GM18858 (cell line): ENCODE measurements around the gene TC2N.
"Not testable (repeated sequence)": the region's sequence is repeated elsewhere in the genome, so short reads cannot be mapped to it uniquely, and the experiment has no call there.

ENCODE experiments used
- ATAC-seq: cut with Tn5 transposase; IDR thresholded peaks from one replicate; pipeline ENCODE4 v1.9.1; 2021; ENCODE audit not compliant: unreplicated experiment

The TC2N gene

GRCh38 chr14:91835197-91835919 is 32.0 kb downstream of the TC2N start:
- no peak for ATAC-seq

GRCh38 chr14:91834571-91834970 is 32.8 kb downstream of the TC2N start:
- ATAC-seq, result no peak

GRCh38 chr14:91831337-91831736 is 36.0 kb downstream of the TC2N start:
- no peak for ATAC-seq

- ATAC-seq, result peak; percentile 67
Observed at GRCh38 chr14:91830777-91831176, 36.6 kb downstream of the TC2N start.

GRCh38 chr14:91829511-91829910 is 37.8 kb downstream of the TC2N start:
- ATAC-seq, result no peak

GRCh38 chr14:91827746-91828145 is 39.6 kb downstream of the TC2N start:
- no peak for ATAC-seq

- peak; percentile 74 for ATAC-seq
Observed at GRCh38 chr14:91817566-91818325, 49.6 kb downstream of the TC2N start.

GRCh38 chr14:91814317-91814716 is 53.0 kb downstream of the TC2N start:
- ATAC-seq, result no peak

GRCh38 chr14:91810699-91811098 is 56.6 kb downstream of the TC2N start:
- ATAC-seq, result no peak

- ATAC-seq, result no peak
Observed at GRCh38 chr14:91806716-91807115, 60.6 kb downstream of the TC2N start.

GRCh38 chr14:91806094-91806493 is 61.2 kb downstream of the TC2N start:
- not testable (repeated sequence) for ATAC-seq

GRCh38 chr14:91805659-91806058 is 61.7 kb downstream of the TC2N start:
- ATAC-seq, result no peak

- ATAC-seq, result no peak
Observed at GRCh38 chr14:91801358-91801757, 66.0 kb downstream of the TC2N start.

GRCh38 chr14:91796617-91797347 is 70.6 kb downstream of the TC2N start:
- no peak for ATAC-seq

GRCh38 chr14:91793704-91794103 is 73.6 kb downstream of the TC2N start:
- no peak for ATAC-seq

- no peak for ATAC-seq
Observed at GRCh38 chr14:91786188-91786587, 81.1 kb downstream of the TC2N start.

GRCh38 chr14:91780452-91780851 is 86.9 kb downstream of the TC2N start:
- ATAC-seq, result no peak

- ATAC-seq, result no peak
Observed at GRCh38 chr14:91778217-91778616, 89.1 kb downstream of the TC2N start.

- ATAC-seq, result peak; percentile 44
Observed at GRCh38 chr14:91774140-91775096, 92.9 kb downstream of the TC2N start.

- ATAC-seq, result no peak
Observed at GRCh38 chr14:91770185-91770584, 97.2 kb downstream of the TC2N start.
